WTC11 (cell line): Measurements from ENCODE around the gene GALNT15. TPM values are rescaled to one million over a fixed set of nuclear protein-coding genes. Genes with fewer than 3 reads are reported as not detected.

Experiments
- ATAC-seq: fragments of 200-7000 bp; cut with Tn5 transposase; 2 replicates; pipeline ENCODE4 v1.10.0; 2021; ENCODE audit warnings: mild to moderate bottlenecking, moderate library complexity
- CTCF ChIA-PET: fragments of 300-600 bp; sonication (Branson Sonifier 250); formaldehyde crosslinking; loops from one replicate; lab custom pipeline; 2021; ENCODE audit warnings: antibody characterized with exemption; lab: Charles Lee
- POLR2A ChIA-PET: fragments of 350-600 bp; sonication (Branson Sonifier 250); formaldehyde crosslinking; loops from one replicate; lab custom pipeline; 2021; ENCODE audit warnings: antibody characterized with exemption; lab: Charles Lee
- DNase-seq: peaks from one replicate; pipeline ENCODE4 v3.0.0; 2021; ENCODE audit warnings: low spot score
- H3K27ac Mint-ChIP-seq: 2 replicates; pipeline ENCODE4 v1.8.0; 2021; ENCODE audit warnings: mixed read lengths
- H3K27me3 Mint-ChIP-seq: 2 replicates; pipeline ENCODE4 v1.8.0; 2021; ENCODE audit warnings: low read depth, mild to moderate bottlenecking, moderate library complexity, mixed read lengths
- H3K36me3 Mint-ChIP-seq: 2 replicates; pipeline ENCODE4 v1.8.0; 2021; ENCODE audit warnings: mixed read lengths
- H3K4me1 Mint-ChIP-seq: 2 replicates; pipeline ENCODE4 v1.8.0; 2022; ENCODE audit warnings: mixed read lengths
- H3K4me3 Mint-ChIP-seq: 2 replicates; pipeline ENCODE4 v1.8.0; 2021; ENCODE audit warnings: mild to moderate bottlenecking, moderate library complexity, mixed read lengths
- H3K9me3 Mint-ChIP-seq: 2 replicates; pipeline ENCODE4 v1.8.0; 2021; ENCODE audit warnings: mixed read lengths
- EMX1 ChIP-seq: fragments of 250-450 bp; sonication (Bioruptor Pico); IDR thresholded peaks from 2 replicates; pipeline ENCODE4 v1.8.0; 2021; ENCODE audit warnings: mild to moderate bottlenecking
- ESRRA ChIP-seq: sonication (generic); formaldehyde crosslinking; IDR thresholded peaks from 2 replicates; pipeline ENCODE4 v1.8.1; 2022; ENCODE audit warnings: mild to moderate bottlenecking, missing genetic modification reagents, borderline replicate concordance
- FOXP1 ChIP-seq: sonication (generic); formaldehyde crosslinking; IDR thresholded peaks from 2 replicates; pipeline ENCODE4 v1.8.0; 2022; ENCODE audit warnings: missing genetic modification reagents, mild to moderate bottlenecking, moderate library complexity, borderline replicate concordance
- HMGA2 ChIP-seq: fragments of 250-450 bp; sonication (Bioruptor Pico); IDR thresholded peaks from 2 replicates; pipeline ENCODE4 v1.4.0; 2021; ENCODE audit warnings: mild to moderate bottlenecking, moderate library complexity
- JUN ChIP-seq: sonication (generic); formaldehyde crosslinking; IDR thresholded peaks from 2 replicates; pipeline ENCODE4 v1.8.0; 2023; ENCODE audit warnings: mild to moderate bottlenecking, missing genetic modification reagents
- MXD4 ChIP-seq: fragments of 250-450 bp; sonication (Bioruptor Pico); IDR thresholded peaks from 2 replicates; pipeline ENCODE4 v1.8.0; 2021; ENCODE audit warnings: mild to moderate bottlenecking, moderate library complexity, borderline replicate concordance
- NFE2L1 ChIP-seq: sonication (generic); formaldehyde crosslinking; IDR thresholded peaks from 2 replicates; pipeline ENCODE4 v1.8.1; 2023; ENCODE audit warnings: missing genetic modification reagents
- NFYB ChIP-seq: sonication (generic); formaldehyde crosslinking; conservative IDR thresholded peaks from 2 replicates; pipeline ENCODE4 v1.8.0; 2022; ENCODE audit warnings: low read depth, missing genetic modification reagents
- NR3C1 ChIP-seq: sonication (generic); formaldehyde crosslinking; conservative IDR thresholded peaks from 2 replicates; pipeline ENCODE4 v1.8.1; 2023; ENCODE audit warnings: low read depth, mild to moderate bottlenecking, missing genetic modification reagents
- SMAD3 ChIP-seq: sonication (generic); formaldehyde crosslinking; IDR thresholded peaks from 2 replicates; pipeline ENCODE4 v1.8.0; 2022; ENCODE audit warnings: missing genetic modification reagents, mild to moderate bottlenecking, borderline replicate concordance
- SP1 ChIP-seq: sonication (generic); formaldehyde crosslinking; conservative IDR thresholded peaks from 2 replicates; pipeline ENCODE4 v1.8.1; 2022; ENCODE audit warnings: missing genetic modification reagents
- ZNF121 ChIP-seq: sonication (generic); formaldehyde crosslinking; IDR thresholded peaks from 2 replicates; pipeline ENCODE4 v1.8.0; 2023; ENCODE audit warnings: missing genetic modification reagents
- ZNF219 ChIP-seq: sonication (generic); formaldehyde crosslinking; IDR thresholded peaks from 2 replicates; pipeline ENCODE4 v1.8.0; 2023; ENCODE audit warnings: missing genetic modification reagents, mild to moderate bottlenecking, borderline replicate concordance
- ZNF396 ChIP-seq: fragments of 250-450 bp; sonication (Bioruptor Pico); IDR thresholded peaks from 2 replicates; pipeline ENCODE4 v1.8.0; 2021; ENCODE audit warnings: mild to moderate bottlenecking, moderate library complexity, borderline replicate concordance
- ZNF425 ChIP-seq: fragments of 250-450 bp; sonication (Bioruptor Pico); conservative IDR thresholded peaks from 2 replicates; pipeline ENCODE4 v1.9.0; 2021; ENCODE audit warnings: mild to moderate bottlenecking
- ZNF512 ChIP-seq: sonication (generic); formaldehyde crosslinking; IDR thresholded peaks from 2 replicates; pipeline ENCODE4 v1.8.1; 2022; ENCODE audit warnings: missing genetic modification reagents, borderline replicate concordance
- total RNA-seq: library from RNA; stranded (reverse); gene quantifications from 3 replicates; pipeline ENCODE4 v1.2.3, GENCODE V29; 2021
- TF ChIP-seq, protein P1 (sequence below): sonication (generic); formaldehyde crosslinking; IDR thresholded peaks from 2 replicates; pipeline ENCODE4 v1.8.0; 2022; ENCODE audit warnings: missing genetic modification reagents
- TF ChIP-seq, protein P2 (sequence below): sonication (generic); formaldehyde crosslinking; IDR thresholded peaks from 2 replicates; pipeline ENCODE4 v1.8.1; 2023; ENCODE audit warnings: mild to moderate bottlenecking, missing genetic modification reagents, moderate library complexity
- TF ChIP-seq, protein P3 (sequence below): sonication (generic); formaldehyde crosslinking; IDR thresholded peaks from 2 replicates; pipeline ENCODE4 v1.8.1; 2022; ENCODE audit warnings: mild to moderate bottlenecking, missing genetic modification reagents, moderate library complexity, borderline replicate concordance
- TF ChIP-seq, protein P4 (sequence below): fragments of 250-450 bp; sonication (Bioruptor Pico); IDR thresholded peaks from 2 replicates; pipeline ENCODE4 v1.9.0; 2021; ENCODE audit warnings: mild to moderate bottlenecking, borderline replicate concordance

GALNT15 gene
- total RNA-seq, 1 experiment from 2014 or later = 0.15 TPM

DNA sequence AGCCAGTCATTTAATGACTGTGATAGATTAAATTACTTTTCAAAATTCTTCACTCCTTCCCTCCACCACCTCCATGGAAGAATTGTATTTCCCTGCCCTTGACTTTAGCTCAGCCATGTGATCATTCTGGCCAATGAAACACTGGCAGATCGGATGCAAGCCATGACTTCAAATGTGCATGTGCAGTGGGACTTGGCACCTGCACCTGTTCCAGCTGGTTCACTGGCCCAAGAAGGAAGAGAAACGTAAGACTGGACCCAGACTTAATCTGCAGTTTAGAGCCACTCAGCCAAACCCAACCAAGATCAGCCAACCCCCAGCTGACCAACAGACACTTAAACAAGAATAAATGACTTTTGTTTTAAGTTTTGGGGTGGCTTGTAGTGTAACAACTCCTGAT is 78.5 kb downstream of the GALNT15 start:
- DNase-seq (no peak), ATAC-seq (no peak)
- Mint-ChIP-seq H3K4me1 (peaks cover 30% of the 10 kb centered on the region), H3K36me3 (no peaks in the 10 kb centered on the region), H3K27me3 (no peaks in the 10 kb centered on the region; the same call in 1 of the 2 replicates), H3K9me3 (no peaks in the 10 kb centered on the region), H3K27ac (no peak overlapping the region), H3K4me3 (no peak overlapping the region)
- TF ChIP-seq, protein P1, sequence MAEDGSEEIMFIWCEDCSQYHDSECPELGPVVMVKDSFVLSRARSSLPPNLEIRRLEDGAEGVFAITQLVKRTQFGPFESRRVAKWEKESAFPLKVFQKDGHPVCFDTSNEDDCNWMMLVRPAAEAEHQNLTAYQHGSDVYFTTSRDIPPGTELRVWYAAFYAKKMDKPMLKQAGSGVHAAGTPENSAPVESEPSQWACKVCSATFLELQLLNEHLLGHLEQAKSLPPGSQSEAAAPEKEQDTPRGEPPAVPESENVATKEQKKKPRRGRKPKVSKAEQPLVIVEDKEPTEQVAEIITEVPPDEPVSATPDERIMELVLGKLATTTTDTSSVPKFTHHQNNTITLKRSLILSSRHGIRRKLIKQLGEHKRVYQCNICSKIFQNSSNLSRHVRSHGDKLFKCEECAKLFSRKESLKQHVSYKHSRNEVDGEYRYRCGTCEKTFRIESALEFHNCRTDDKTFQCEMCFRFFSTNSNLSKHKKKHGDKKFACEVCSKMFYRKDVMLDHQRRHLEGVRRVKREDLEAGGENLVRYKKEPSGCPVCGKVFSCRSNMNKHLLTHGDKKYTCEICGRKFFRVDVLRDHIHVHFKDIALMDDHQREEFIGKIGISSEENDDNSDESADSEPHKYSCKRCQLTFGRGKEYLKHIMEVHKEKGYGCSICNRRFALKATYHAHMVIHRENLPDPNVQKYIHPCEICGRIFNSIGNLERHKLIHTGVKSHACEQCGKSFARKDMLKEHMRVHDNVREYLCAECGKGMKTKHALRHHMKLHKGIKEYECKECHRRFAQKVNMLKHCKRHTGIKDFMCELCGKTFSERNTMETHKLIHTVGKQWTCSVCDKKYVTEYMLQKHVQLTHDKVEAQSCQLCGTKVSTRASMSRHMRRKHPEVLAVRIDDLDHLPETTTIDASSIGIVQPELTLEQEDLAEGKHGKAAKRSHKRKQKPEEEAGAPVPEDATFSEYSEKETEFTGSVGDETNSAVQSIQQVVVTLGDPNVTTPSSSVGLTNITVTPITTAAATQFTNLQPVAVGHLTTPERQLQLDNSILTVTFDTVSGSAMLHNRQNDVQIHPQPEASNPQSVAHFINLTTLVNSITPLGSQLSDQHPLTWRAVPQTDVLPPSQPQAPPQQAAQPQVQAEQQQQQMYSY = no peak
- TF ChIP-seq ZNF121 (CRISPR knock-in tag) (no peak), FOXP1 (no peak), HMGA2 (CRISPR knock-in tag) (no peak), SP1 (CRISPR knock-in tag) (no peak), EMX1 (CRISPR knock-in tag) (no peak), ZNF396 (CRISPR knock-in tag) (no peak), JUN (CRISPR knock-in tag) (no peak), SMAD3 (CRISPR knock-in tag) (no peak), ZNF219 (CRISPR knock-in tag) (no peak), ESRRA (CRISPR knock-in tag) (no peak), NR3C1 (CRISPR knock-in tag) (no peak), NFYB (CRISPR knock-in tag) (no peak), NFE2L1 (CRISPR knock-in tag) (no peak)
- TF ChIP-seq, protein P2, sequence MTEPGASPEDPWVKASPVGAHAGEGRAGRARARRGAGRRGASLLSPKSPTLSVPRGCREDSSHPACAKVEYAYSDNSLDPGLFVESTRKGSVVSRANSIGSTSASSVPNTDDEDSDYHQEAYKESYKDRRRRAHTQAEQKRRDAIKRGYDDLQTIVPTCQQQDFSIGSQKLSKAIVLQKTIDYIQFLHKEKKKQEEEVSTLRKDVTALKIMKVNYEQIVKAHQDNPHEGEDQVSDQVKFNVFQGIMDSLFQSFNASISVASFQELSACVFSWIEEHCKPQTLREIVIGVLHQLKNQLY (CRISPR knock-in tag) = no peak
- TF ChIP-seq, protein P3, sequence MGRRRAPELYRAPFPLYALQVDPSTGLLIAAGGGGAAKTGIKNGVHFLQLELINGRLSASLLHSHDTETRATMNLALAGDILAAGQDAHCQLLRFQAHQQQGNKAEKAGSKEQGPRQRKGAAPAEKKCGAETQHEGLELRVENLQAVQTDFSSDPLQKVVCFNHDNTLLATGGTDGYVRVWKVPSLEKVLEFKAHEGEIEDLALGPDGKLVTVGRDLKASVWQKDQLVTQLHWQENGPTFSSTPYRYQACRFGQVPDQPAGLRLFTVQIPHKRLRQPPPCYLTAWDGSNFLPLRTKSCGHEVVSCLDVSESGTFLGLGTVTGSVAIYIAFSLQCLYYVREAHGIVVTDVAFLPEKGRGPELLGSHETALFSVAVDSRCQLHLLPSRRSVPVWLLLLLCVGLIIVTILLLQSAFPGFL = no peak
- ChIA-PET CTCF (no interaction called here), POLR2A (no interaction called here)

GRCh38 chr3:16253601-16254000 is 79.1 kb downstream of the GALNT15 start:
- H3K36me3 Mint-ChIP-seq = no peaks in the 10 kb centered on the region
- H3K4me3 Mint-ChIP-seq = no peak overlapping the region
- no peak for TF ChIP-seq ZNF425 (CRISPR knock-in tag)
- TF ChIP-seq ZNF512 (CRISPR knock-in tag) = no peak
- TF ChIP-seq, protein P4, sequence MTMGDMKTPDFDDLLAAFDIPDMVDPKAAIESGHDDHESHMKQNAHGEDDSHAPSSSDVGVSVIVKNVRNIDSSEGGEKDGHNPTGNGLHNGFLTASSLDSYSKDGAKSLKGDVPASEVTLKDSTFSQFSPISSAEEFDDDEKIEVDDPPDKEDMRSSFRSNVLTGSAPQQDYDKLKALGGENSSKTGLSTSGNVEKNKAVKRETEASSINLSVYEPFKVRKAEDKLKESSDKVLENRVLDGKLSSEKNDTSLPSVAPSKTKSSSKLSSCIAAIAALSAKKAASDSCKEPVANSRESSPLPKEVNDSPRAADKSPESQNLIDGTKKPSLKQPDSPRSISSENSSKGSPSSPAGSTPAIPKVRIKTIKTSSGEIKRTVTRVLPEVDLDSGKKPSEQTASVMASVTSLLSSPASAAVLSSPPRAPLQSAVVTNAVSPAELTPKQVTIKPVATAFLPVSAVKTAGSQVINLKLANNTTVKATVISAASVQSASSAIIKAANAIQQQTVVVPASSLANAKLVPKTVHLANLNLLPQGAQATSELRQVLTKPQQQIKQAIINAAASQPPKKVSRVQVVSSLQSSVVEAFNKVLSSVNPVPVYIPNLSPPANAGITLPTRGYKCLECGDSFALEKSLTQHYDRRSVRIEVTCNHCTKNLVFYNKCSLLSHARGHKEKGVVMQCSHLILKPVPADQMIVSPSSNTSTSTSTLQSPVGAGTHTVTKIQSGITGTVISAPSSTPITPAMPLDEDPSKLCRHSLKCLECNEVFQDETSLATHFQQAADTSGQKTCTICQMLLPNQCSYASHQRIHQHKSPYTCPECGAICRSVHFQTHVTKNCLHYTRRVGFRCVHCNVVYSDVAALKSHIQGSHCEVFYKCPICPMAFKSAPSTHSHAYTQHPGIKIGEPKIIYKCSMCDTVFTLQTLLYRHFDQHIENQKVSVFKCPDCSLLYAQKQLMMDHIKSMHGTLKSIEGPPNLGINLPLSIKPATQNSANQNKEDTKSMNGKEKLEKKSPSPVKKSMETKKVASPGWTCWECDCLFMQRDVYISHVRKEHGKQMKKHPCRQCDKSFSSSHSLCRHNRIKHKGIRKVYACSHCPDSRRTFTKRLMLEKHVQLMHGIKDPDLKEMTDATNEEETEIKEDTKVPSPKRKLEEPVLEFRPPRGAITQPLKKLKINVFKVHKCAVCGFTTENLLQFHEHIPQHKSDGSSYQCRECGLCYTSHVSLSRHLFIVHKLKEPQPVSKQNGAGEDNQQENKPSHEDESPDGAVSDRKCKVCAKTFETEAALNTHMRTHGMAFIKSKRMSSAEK (CRISPR knock-in tag) = no peak
- no peak for TF ChIP-seq MXD4 (CRISPR knock-in tag)
- DNase-seq (no peak), ATAC-seq (no peak)
- no peaks in the 10 kb centered on the region; the same call in 1 of the 2 replicates for H3K27me3 Mint-ChIP-seq
- peaks cover 27% of the 10 kb centered on the region for H3K4me1 Mint-ChIP-seq
- H3K9me3 Mint-ChIP-seq = no peaks in the 10 kb centered on the region
- H3K27ac Mint-ChIP-seq = no peak overlapping the region
- ChIA-PET CTCF (no interaction called here), POLR2A (no interaction called here)
